ENCODE data around the gene PIGA. TPM values are rescaled to one million over a fixed set of nuclear protein-coding genes. Genes with fewer than 3 reads are reported as not detected.
A peak's percentile ranks its signal among the peaks of the same experiment; 100 is the strongest.

The PIGA gene
- total RNA-seq = 10 to 100 TPM in 5 of 7 donors, 1 to 10 TPM in 2; 9.1 to 29.1 (median 10.5) TPM
- 1 to 10 TPM; 5.8 to 6.4 TPM for polyA plus RNA-seq
- long read RNA-seq, donor 1, partial matches to known transcripts = 1 of 1 reads
- long read RNA-seq, donor 1, other reads (novel, unspliced or antisense) = 0 of 1 reads
- long read RNA-seq, donor 2, partial matches to known transcripts = 0 of 1 reads
- long read RNA-seq, donor 2, other reads (novel, unspliced or antisense) = 0 of 1 reads
- long read RNA-seq, donor 3, partial matches to known transcripts = 0 of 5 reads
- long read RNA-seq, donor 3, other reads (novel, unspliced or antisense) = 1 of 5 reads

DNA sequence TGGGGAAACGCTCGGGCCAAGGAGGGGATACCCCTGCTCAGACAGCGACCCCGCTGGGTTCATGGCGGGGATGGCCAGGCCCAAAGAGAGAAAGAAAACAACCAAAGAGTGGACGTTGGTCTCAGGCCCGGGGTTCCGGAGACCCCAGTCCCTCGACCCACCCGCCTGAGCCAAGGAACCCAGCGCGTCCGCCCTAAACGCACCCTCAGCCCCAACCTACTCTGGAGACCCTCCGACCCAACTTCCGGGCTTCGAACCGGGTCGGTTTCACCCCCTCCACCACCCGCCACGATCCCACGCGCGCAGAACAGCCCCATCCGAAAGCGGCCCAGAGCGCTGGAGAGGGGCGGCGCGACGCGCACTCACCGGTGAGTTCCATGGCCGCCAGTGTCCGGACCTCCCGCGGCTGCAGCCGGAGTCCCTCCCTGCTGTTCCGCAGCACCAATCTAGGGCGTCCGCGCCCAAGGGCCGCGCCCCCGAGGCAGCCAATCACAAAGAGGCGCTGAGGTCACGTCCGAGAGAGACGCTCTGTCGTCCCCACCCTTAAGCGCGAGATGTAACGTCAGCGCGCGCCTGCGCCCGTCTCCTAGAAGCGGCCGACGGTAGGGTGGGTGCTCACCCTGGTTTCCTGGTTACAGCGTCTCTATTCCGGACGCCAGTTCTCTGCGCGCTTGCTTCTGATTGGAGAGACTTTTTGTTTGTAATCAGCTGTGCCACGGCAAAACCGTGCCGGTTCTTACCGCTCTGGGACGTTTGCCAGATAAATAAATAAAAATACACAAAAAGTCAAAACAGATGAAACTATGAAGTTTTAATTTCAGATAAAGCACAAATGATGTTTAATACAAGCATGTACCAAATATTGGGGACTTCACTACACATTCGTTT lies at the start of gene PIGA:
Gene PIGA (minus strand): TSS at position 389 of the 888 bp plus-strand sequence. CDS start 3,593 bp downstream, outside the sequence.
- intact Hi-C loops (cut with DNase I) = no loop called here
- Histone ChIP-seq H3K9me3 (no peaks in the 10 kb centered on the region), H3K36me3 (no peaks in the 10 kb centered on the region), H3K27me3 (no peaks in the 10 kb centered on the region), H3K4me3 (peak within 1 kb of the TSS; percentile 76), H3K27ac (peak within 1 kb of the TSS; percentile 52 to 86), H3K4me1 (ENCODE audit: insufficient read depth) (no peaks in the 10 kb centered on the region)
- peak; percentile 91 to 95 (median 92) for DNase-seq
- TF ChIP-seq EP300 (IDR thresholded peaks at IDR 0.05) (peak; percentile 59), POLR2A (IDR thresholded peaks at IDR 0.05) (peak; percentile 95)
- TF ChIP-seq, protein P1, sequence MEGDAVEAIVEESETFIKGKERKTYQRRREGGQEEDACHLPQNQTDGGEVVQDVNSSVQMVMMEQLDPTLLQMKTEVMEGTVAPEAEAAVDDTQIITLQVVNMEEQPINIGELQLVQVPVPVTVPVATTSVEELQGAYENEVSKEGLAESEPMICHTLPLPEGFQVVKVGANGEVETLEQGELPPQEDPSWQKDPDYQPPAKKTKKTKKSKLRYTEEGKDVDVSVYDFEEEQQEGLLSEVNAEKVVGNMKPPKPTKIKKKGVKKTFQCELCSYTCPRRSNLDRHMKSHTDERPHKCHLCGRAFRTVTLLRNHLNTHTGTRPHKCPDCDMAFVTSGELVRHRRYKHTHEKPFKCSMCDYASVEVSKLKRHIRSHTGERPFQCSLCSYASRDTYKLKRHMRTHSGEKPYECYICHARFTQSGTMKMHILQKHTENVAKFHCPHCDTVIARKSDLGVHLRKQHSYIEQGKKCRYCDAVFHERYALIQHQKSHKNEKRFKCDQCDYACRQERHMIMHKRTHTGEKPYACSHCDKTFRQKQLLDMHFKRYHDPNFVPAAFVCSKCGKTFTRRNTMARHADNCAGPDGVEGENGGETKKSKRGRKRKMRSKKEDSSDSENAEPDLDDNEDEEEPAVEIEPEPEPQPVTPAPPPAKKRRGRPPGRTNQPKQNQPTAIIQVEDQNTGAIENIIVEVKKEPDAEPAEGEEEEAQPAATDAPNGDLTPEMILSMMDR (IDR thresholded peaks at IDR 0.05) = no peak
- WGBS, 3 donors = 31 to 40% (median 39%) methylated on average over 71 to 72 of the region's 72 CpGs

GRCh38 chrX:15384304-15384703 lies 49.0 kb upstream of the PIGA start, which contains the start of gene VEGFD:
VEGFD (minus strand) TSS chrX:15384413; CDS start chrX:15383946, 467 bp downstream.
- no peaks in the 10 kb centered on the region for H3K36me3 ChIP-seq
- intact Hi-C loops (cut with DNase I) = no loop called here
- peak in 1 of 5 donors; percentile 23 for DNase-seq
- no peak within 1 kb of the TSS for H3K27ac ChIP-seq
- 17 to 28% (median 25%) methylated on average over 2 of the region's 2 CpGs for WGBS, 3 donors
- H3K27me3 ChIP-seq = no peaks in the 10 kb centered on the region
- H3K4me3 ChIP-seq = no peak within 1 kb of the TSS
- peaks cover 2% of the 10 kb centered on the region for H3K4me1 ChIP-seq (ENCODE audit: insufficient read depth)
- TF ChIP-seq POLR2A (IDR thresholded peaks at IDR 0.05) = no peak
- TF ChIP-seq, protein P1 (IDR thresholded peaks at IDR 0.05) = no peak
- no peak for TF ChIP-seq EP300 (IDR thresholded peaks at IDR 0.05)
- H3K9me3 ChIP-seq = no peaks in the 10 kb centered on the region

GRCh38 chrX:15382813-15383212 lies 47.5 kb upstream of the PIGA start:
- Histone ChIP-seq H3K4me3 (no peak overlapping the region), H3K36me3 (no peaks in the 10 kb centered on the region), H3K27me3 (no peaks in the 10 kb centered on the region), H3K9me3 (no peaks in the 10 kb centered on the region), H3K4me1 (ENCODE audit: insufficient read depth) (peaks cover 2% of the 10 kb centered on the region), H3K27ac (no peak overlapping the region)
- DNase-seq = no peak
- intact Hi-C loops (cut with DNase I) = no loop called here
- 54 to 60% (median 55%) methylated on average over 8 of the region's 8 CpGs for WGBS, 3 donors
- TF ChIP-seq EP300 (IDR thresholded peaks at IDR 0.05) = no peak
- TF ChIP-seq, protein P1 (IDR thresholded peaks at IDR 0.05) = no peak
- no peak for TF ChIP-seq POLR2A (IDR thresholded peaks at IDR 0.05)

GRCh38 chrX:15376956-15377355 lies 41.6 kb upstream of the PIGA start:
- no peak overlapping the region for H3K4me3 ChIP-seq
- 52 to 79% (median 67%) methylated on average over 1 of the region's 1 CpG for WGBS, 3 donors
- H3K9me3 ChIP-seq = no peaks in the 10 kb centered on the region
- no peaks in the 10 kb centered on the region for H3K36me3 ChIP-seq
- no peaks in the 10 kb centered on the region for H3K27me3 ChIP-seq
- intact Hi-C loops (cut with DNase I) = no loop called here
- TF ChIP-seq, protein P1 (IDR thresholded peaks at IDR 0.05) = no peak
- TF ChIP-seq EP300 (IDR thresholded peaks at IDR 0.05) (no peak), POLR2A (IDR thresholded peaks at IDR 0.05) (no peak)
- no peaks in the 10 kb centered on the region for H3K4me1 ChIP-seq (ENCODE audit: insufficient read depth)
- DNase-seq = no peak
- no peak overlapping the region for H3K27ac ChIP-seq

All from ovary (tissue), 10 donors.